GM18861 (cell line): ENCODE measurements around the gene RORB.

Source experiments
- ATAC-seq: cut with Tn5 transposase; IDR thresholded peaks from one replicate; pipeline ENCODE4 v1.9.1; 2021; ENCODE audit not compliant: unreplicated experiment

RORB gene

DNA sequence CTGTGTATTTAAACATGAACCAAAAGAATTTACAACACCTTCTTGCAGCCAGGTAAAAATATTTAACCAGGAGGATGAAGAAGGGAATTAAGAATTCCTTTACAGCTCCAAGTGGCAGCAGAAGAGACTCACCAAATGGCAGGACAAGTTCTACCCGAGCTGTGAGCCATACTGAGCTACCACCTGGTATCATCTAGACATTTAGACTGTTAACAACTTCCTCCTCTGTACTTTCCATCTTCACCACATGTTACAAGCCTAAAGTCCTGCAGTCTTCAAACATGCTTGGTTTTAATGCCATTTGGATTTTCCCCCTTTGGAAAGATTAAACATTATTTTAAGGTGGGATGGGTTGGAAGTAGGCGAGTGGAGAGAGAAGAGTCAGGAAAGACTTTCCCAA is 200.4 kb downstream of the RORB start:
- ATAC-seq = no peak

- ATAC-seq = no peak
Measured at GRCh38 chr9:74711341-74711740, 214.2 kb downstream of the RORB start.

DNA sequence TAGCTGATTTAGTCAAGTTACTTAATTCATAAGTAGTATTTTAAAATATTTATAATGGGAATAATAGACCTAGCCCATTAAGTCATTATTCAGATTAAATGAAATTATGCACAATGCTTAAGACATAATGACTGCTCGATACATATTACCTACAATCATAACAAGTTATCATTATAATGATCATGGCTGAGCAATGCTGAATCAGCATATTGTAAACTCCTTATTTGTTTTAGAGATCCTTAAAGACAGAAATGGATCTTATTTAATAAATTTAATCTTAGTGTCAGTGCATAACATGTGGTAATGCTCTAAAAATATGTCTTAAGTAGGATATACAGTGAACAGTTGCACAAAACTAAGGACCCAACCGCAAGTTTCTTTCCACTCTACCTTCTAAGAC is 221.6 kb downstream of the RORB start:
- no peak for ATAC-seq

- ATAC-seq = no peak
Measured at GRCh38 chr9:74719306-74719705, 222.2 kb downstream of the RORB start.

GRCh38 chr9:74721696-74722660 is 224.8 kb downstream of the RORB start:
- ATAC-seq = no peak

- ATAC-seq = no peak
Measured at GRCh38 chr9:74724317-74724716, 227.2 kb downstream of the RORB start.

GRCh38 chr9:74726581-74726980 is 229.4 kb downstream of the RORB start:
- no peak for ATAC-seq

DNA sequence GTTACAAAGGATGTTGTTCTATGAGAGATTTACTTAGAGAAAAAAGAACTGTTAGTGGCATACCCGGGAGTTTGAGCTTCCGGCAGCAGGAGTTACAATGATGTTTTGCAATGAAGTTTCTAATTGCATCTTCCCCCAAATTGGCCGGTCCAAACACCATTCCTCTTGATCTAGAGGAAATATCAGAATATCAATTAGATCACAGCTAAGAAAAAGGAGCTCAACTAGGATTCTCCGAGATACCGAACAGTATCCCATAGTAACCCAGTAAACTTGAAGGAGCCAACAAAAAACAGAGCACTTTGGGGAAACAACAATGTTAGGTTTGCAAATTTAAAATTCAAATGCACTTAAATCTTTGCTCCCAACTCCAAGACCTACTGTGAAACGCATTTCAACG is 231.0 kb downstream of the RORB start:
- no peak for ATAC-seq

GRCh38 chr9:74729136-74729695 is 232.1 kb downstream of the RORB start:
- ATAC-seq = no peak

DNA sequence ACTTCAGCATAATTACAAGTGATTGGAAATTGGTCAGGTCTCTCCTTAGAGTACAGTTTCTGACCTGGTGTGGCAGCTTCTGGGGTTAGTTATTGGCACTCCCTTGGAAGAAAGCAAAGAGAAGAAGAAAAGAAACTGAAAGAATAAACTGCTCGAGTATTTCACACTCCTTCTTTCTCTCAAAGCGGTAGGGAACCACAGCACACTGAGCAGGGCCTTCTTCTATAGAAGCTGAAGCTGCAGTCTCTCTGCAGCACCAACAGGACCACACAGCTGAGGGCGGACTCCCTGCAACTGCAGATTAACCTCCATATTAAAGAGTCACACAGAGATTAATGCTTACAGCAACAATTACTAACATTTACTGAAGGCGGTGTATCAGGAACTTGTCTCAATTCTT is 238.6 kb downstream of the RORB start:
- no peak for ATAC-seq

- ATAC-seq = no peak
Measured at GRCh38 chr9:74736646-74737045, 239.5 kb downstream of the RORB start.

DNA sequence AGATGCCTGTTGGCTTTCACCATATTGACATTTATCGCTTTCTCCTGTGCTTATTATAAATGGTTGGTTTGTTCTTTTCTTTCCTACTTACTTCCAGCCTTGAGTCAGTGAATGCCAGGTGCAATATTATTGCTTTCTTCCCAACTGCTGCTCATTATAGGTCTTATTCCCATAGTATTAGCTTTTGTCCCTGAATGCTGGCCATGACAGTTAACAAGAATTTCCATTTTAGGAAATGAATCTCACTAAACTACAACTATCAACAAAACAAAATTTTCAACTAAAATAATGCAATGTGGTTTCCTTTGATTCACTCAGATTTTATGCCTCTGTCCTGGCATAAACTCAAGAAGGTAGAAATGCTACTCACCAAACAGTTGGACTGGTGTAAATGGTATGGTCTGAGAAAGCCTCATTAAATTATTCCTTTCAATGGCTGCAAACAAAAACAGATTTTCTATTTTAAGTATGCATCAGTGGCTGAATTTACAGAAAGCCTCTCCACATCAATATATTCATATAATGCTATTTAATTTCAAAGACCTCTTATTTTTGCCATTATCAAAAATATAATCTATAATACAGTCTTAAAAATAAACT is 245.2 kb downstream of the RORB start:
- no peak for ATAC-seq
